IPS DF 6.9 (cell line): Measurements from ENCODE around the gene U2SURP.

ENCODE experiments used
- DNase-seq: peaks from one replicate; pipeline ENCODE4 v3.0.0-alpha.2; 2013; ENCODE audit warnings: low read depth, low spot score
- H3K27ac ChIP-seq: one replicate; pipeline ENCODE4 v1.5.1; 2013; ENCODE audit warnings: low read length, control low read depth
- H3K27me3 ChIP-seq: 2 replicates; pipeline ENCODE4 v1.6.1; 2013; ENCODE audit warnings: mild to moderate bottlenecking, low read length; ENCODE audit not compliant: control insufficient read depth, insufficient read depth
- H3K36me3 ChIP-seq: 2 replicates; pipeline ENCODE4 v1.6.1; 2013; ENCODE audit warnings: low read length; ENCODE audit not compliant: control insufficient read depth, insufficient read depth
- H3K4me1 ChIP-seq: 2 replicates; pipeline ENCODE4 v1.6.1; 2013; ENCODE audit warnings: low read length; ENCODE audit not compliant: control insufficient read depth, insufficient read depth
- H3K4me3 ChIP-seq: 2 replicates; pipeline ENCODE4 v1.5.1; 2013; ENCODE audit warnings: mild to moderate bottlenecking, low read length
- H3K9me3 ChIP-seq: 2 replicates; pipeline ENCODE4 v1.6.1; 2013; ENCODE audit warnings: low read length, inconsistent platforms; ENCODE audit not compliant: control insufficient read depth, insufficient read depth
- WGBS: extraction: QIAGEN DNeasy Blood & Tissue Kit; methylation state at CpG from one replicate; pipeline ENCODE4 v1.1.7; 2013; ENCODE audit warnings: mixed read lengths, missing lambda C conversion rate; ENCODE audit not compliant: insufficient read length, insufficient coverage; 5-methylcytosine and 5-hydroxymethylcytosine counted together

Gene U2SURP

DNA sequence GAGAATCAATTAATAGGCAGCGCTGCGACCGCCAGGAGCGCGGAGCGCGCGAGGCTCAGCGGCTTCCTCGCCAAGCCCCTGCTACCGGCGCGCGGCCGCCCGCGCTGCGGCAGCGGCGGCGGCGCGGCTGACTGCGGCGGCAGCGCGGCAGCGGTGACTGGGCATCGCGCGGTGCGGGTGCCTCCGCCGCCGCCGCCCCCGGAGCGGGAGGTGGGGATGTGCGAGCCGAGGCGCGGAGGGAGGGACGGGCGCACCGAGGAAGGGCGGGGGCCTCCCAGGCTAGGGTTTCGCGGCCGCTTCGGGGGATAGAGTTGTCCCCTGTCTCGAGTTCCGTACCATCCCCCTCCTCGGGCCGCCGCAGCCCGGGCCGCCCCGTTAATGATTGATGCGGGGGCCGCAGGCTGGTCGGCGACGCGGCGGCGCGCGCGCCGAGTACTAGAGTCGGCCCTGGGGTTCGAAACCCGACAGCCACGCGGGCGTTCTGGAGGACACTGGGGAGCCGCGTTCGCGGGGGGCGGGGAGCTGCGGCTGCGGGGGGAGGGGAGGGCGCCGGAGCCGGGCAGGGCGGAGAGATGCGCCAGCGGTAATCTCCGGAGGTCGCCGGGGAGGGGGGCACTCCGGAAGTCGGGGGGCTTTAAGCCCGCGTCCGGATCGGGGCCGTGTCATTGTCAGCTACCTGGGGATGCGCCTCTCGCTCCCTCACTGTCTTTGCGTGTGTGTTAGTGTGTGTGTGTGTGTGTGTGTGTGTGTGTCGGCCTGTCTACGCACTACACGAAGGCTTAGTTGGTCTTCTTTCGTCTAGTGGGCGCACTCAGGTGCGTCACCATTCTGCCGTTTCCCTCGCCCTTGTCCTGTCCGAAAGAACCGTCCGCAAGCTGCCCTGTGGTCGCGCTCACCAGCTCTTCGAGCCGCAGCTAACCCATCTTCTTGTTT lies 37.6 kb upstream of the U2SURP start, which contains the start of gene PAQR9:
PAQR9 (minus strand) TSS at position 159 of the 933 bp plus-strand sequence. CDS start 338 bp downstream, outside the sequence.
- no peaks in the 10 kb centered on the region for H3K9me3 ChIP-seq
- WGBS: no CpG with 5 or more reads among the region's 117 CpGs
- peak within 1 kb of the TSS; percentile 61; the same call in 1 of the 2 replicates for H3K4me3 ChIP-seq
- no peak within 1 kb of the TSS for H3K27ac ChIP-seq
- no peaks in the 10 kb centered on the region for H3K36me3 ChIP-seq
- H3K27me3 ChIP-seq: peaks cover 9% of the 10 kb centered on the region; the same call in 1 of the 2 replicates
- H3K4me1 ChIP-seq: peaks cover 5% of the 10 kb centered on the region; the same call in 1 of the 2 replicates
- no peak for DNase-seq

GRCh38 chr3:142965581-142965980 lies 35.8 kb upstream of the U2SURP start:
- no CpG with 5 or more reads among the region's 3 CpGs for WGBS
- peaks cover 9% of the 10 kb centered on the region; the same call in 1 of the 2 replicates for H3K27me3 ChIP-seq
- peaks cover 5% of the 10 kb centered on the region; the same call in 1 of the 2 replicates for H3K4me1 ChIP-seq
- DNase-seq: no peak
- no peak overlapping the region for H3K4me3 ChIP-seq
- no peak overlapping the region for H3K27ac ChIP-seq
- H3K36me3 ChIP-seq: no peaks in the 10 kb centered on the region
- H3K9me3 ChIP-seq: no peaks in the 10 kb centered on the region

- H3K27me3 ChIP-seq: peaks cover 9% of the 10 kb centered on the region; the same call in 1 of the 2 replicates
- no peaks in the 10 kb centered on the region for H3K36me3 ChIP-seq
- H3K9me3 ChIP-seq: no peaks in the 10 kb centered on the region
- no peak overlapping the region for H3K27ac ChIP-seq
- H3K4me1 ChIP-seq: peaks cover 5% of the 10 kb centered on the region; the same call in 1 of the 2 replicates
- DNase-seq: no peak
- no peak overlapping the region for H3K4me3 ChIP-seq
- WGBS: no CpG with 5 or more reads among the region's 2 CpGs
These were observed 34.6 kb upstream of the U2SURP start for GRCh38 chr3:142966808-142967207.

- no CpG with 5 or more reads among the region's 4 CpGs for WGBS
- no peaks in the 10 kb centered on the region for H3K4me1 ChIP-seq
- H3K4me3 ChIP-seq: no peak overlapping the region
- H3K36me3 ChIP-seq: no peaks in the 10 kb centered on the region
- H3K27ac ChIP-seq: no peak overlapping the region
- no peak for DNase-seq
- H3K9me3 ChIP-seq: no peaks in the 10 kb centered on the region
- H3K27me3 ChIP-seq: peaks cover 5% of the 10 kb centered on the region; the same call in 1 of the 2 replicates
These were observed 32.9 kb upstream of the U2SURP start for GRCh38 chr3:142968319-142969025.

- H3K36me3 ChIP-seq: no peaks in the 10 kb centered on the region
- no peaks in the 10 kb centered on the region for H3K4me1 ChIP-seq
- no peak for DNase-seq
- H3K4me3 ChIP-seq: no peak overlapping the region
- WGBS: no CpG with 5 or more reads among the region's 3 CpGs
- no peaks in the 10 kb centered on the region for H3K9me3 ChIP-seq
- H3K27ac ChIP-seq: no peak overlapping the region
- no peaks in the 10 kb centered on the region for H3K27me3 ChIP-seq
These were observed 29.9 kb upstream of the U2SURP start for GRCh38 chr3:142971431-142971830.

- no CpG with 5 or more reads among the region's 7 CpGs for WGBS
These were observed 29.1 kb upstream of the U2SURP start for GRCh38 chr3:142972092-142972753.

GRCh38 chr3:142973217-142974009 lies 28.0 kb upstream of the U2SURP start:
- no peak overlapping the region for H3K27ac ChIP-seq
- no peaks in the 10 kb centered on the region for H3K9me3 ChIP-seq
- DNase-seq: no peak
- no peaks in the 10 kb centered on the region for H3K27me3 ChIP-seq
- no peaks in the 10 kb centered on the region for H3K36me3 ChIP-seq
- whole genome bisulfite sequencing: no CpG with 5 or more reads among the region's 8 CpGs
- no peak overlapping the region for H3K4me3 ChIP-seq
- no peaks in the 10 kb centered on the region for H3K4me1 ChIP-seq

More at GRCh38 chr3:142972092-142972753, 29.1 kb upstream of the U2SURP start:
- no peaks in the 10 kb centered on the region for H3K27me3 ChIP-seq
- H3K4me3 ChIP-seq: no peak overlapping the region
- no peak overlapping the region for H3K27ac ChIP-seq
- H3K9me3 ChIP-seq: no peaks in the 10 kb centered on the region
- DNase-seq: no peak
- H3K36me3 ChIP-seq: no peaks in the 10 kb centered on the region
- no peaks in the 10 kb centered on the region for H3K4me1 ChIP-seq

DNA sequence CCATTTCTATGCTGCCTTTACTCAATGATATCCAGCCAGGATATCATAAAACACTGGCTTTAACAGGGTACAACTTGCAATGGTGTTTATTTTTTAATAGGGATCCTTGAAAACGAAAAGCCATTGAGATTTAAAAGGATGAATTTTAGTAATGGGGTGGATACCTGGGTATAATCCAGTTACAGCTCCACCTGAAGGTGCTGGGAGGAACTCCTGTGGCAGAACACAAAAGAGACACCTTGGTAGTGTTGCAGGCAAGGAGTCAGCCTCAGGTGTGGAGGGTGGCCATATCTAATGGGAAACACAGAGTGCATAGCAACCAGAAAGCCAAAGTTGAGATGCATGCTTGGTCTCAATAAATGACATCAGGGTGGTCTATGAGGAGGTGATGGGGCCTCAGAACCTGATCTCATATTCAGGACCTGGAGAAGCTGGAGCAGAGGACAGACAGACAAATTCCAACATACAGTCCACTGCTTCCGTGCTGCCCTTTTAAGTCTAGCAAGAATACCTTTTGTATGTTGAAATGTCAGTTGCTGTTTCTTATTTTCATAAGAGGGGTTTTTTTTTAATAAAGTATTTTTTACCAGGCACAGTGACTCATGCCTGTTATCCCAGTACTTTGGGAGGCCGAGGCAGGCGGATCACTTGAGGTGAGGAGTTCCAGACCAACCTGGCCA lies 25.9 kb upstream of the U2SURP start:
- DNase-seq: no peak
- Histone ChIP-seq H3K4me1 (no peaks in the 10 kb centered on the region), H3K27ac (no peak overlapping the region), H3K4me3 (no peak overlapping the region), H3K27me3 (no peaks in the 10 kb centered on the region), H3K36me3 (no peaks in the 10 kb centered on the region), H3K9me3 (no peaks in the 10 kb centered on the region)
- no CpG with 5 or more reads among the region's 4 CpGs for WGBS

GRCh38 chr3:142976621-142977398 lies 24.6 kb upstream of the U2SURP start:
- no peak overlapping the region for H3K27ac ChIP-seq
- no peaks in the 10 kb centered on the region for H3K4me1 ChIP-seq
- no peak overlapping the region for H3K4me3 ChIP-seq
- DNase-seq: no peak
- no peaks in the 10 kb centered on the region for H3K27me3 ChIP-seq
- WGBS: no CpG with 5 or more reads among the region's 8 CpGs
- H3K9me3 ChIP-seq: no peaks in the 10 kb centered on the region
- H3K36me3 ChIP-seq: no peaks in the 10 kb centered on the region
